ENCODE results near the gene STAC2.

GRCh38 chr17:39196241-39196807, 29.4 kb downstream of the STAC2 start:
- TF ChIP-seq RAD21 (IDR thresholded peaks at IDR 0.05; ENCODE audit: low read length) (no peak), EP300 (IDR thresholded peaks at IDR 0.05; ENCODE audit: borderline replicate concordance in 1 of 2, low read depth in 1 of 2, low read length in 1 of 2) (no peak), MAX (IDR thresholded peaks at IDR 0.05; ENCODE audit: low read depth) (no peak)
- TF ChIP-seq, protein P1, sequence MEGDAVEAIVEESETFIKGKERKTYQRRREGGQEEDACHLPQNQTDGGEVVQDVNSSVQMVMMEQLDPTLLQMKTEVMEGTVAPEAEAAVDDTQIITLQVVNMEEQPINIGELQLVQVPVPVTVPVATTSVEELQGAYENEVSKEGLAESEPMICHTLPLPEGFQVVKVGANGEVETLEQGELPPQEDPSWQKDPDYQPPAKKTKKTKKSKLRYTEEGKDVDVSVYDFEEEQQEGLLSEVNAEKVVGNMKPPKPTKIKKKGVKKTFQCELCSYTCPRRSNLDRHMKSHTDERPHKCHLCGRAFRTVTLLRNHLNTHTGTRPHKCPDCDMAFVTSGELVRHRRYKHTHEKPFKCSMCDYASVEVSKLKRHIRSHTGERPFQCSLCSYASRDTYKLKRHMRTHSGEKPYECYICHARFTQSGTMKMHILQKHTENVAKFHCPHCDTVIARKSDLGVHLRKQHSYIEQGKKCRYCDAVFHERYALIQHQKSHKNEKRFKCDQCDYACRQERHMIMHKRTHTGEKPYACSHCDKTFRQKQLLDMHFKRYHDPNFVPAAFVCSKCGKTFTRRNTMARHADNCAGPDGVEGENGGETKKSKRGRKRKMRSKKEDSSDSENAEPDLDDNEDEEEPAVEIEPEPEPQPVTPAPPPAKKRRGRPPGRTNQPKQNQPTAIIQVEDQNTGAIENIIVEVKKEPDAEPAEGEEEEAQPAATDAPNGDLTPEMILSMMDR (IDR thresholded peaks at IDR 0.05): no peak

Measured in SK-N-SH (cell line).